LNCaP clone FGC (cell line): ENCODE results near the gene SAMD14.

Experiments used
- DNase-seq: peaks from one replicate; pipeline ENCODE4 v3.0.0-alpha.2; 2011; ENCODE audit warnings: low read depth
- H3K4me3 ChIP-seq: 2 replicates; pipeline ENCODE4 v1.5.1; 2011; ENCODE audit warnings: mild to moderate bottlenecking, low read depth, low read length, control low read depth
- TF ChIP-seq, protein P1 (sequence below): IDR thresholded peaks from 2 replicates; pipeline ENCODE4 v1.5.1; 2012; ENCODE audit warnings: mild to moderate bottlenecking; ENCODE audit not compliant: control insufficient read depth, insufficient read depth; ENCODE audit errors: extremely low read depth

Gene SAMD14

GRCh38 chr17:50129728-50130558 is at the start of gene SAMD14:
Gene SAMD14 (minus strand): TSS chr17:50130160. CDS start chr17:50124959, 5,201 bp downstream.
- no peak for DNase-seq
- 0 out of 2 replicates have a peak within 1 kb of the TSS, but pooled peaks have one; percentile 29 for H3K4me3 ChIP-seq
- TF ChIP-seq, protein P1, sequence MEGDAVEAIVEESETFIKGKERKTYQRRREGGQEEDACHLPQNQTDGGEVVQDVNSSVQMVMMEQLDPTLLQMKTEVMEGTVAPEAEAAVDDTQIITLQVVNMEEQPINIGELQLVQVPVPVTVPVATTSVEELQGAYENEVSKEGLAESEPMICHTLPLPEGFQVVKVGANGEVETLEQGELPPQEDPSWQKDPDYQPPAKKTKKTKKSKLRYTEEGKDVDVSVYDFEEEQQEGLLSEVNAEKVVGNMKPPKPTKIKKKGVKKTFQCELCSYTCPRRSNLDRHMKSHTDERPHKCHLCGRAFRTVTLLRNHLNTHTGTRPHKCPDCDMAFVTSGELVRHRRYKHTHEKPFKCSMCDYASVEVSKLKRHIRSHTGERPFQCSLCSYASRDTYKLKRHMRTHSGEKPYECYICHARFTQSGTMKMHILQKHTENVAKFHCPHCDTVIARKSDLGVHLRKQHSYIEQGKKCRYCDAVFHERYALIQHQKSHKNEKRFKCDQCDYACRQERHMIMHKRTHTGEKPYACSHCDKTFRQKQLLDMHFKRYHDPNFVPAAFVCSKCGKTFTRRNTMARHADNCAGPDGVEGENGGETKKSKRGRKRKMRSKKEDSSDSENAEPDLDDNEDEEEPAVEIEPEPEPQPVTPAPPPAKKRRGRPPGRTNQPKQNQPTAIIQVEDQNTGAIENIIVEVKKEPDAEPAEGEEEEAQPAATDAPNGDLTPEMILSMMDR, result no peak

GRCh38 chr17:50177983-50178834 is 48.2 kb upstream of the SAMD14 start:
- no peak for DNase-seq
- H3K4me3 ChIP-seq, result no peak overlapping the region
- TF ChIP-seq, protein P1, result peak; percentile 24; the same call in 1 of the 2 replicates

GRCh38 chr17:50177476-50177875 is 47.5 kb upstream of the SAMD14 start:
- DNase-seq, result no peak
- no peak overlapping the region for H3K4me3 ChIP-seq
- TF ChIP-seq, protein P1, result no peak

- DNase-seq, result no peak
- TF ChIP-seq, protein P1, result no peak
- no peak overlapping the region for H3K4me3 ChIP-seq
Measured at GRCh38 chr17:50176559-50177357, 46.8 kb upstream of the SAMD14 start.

DNA sequence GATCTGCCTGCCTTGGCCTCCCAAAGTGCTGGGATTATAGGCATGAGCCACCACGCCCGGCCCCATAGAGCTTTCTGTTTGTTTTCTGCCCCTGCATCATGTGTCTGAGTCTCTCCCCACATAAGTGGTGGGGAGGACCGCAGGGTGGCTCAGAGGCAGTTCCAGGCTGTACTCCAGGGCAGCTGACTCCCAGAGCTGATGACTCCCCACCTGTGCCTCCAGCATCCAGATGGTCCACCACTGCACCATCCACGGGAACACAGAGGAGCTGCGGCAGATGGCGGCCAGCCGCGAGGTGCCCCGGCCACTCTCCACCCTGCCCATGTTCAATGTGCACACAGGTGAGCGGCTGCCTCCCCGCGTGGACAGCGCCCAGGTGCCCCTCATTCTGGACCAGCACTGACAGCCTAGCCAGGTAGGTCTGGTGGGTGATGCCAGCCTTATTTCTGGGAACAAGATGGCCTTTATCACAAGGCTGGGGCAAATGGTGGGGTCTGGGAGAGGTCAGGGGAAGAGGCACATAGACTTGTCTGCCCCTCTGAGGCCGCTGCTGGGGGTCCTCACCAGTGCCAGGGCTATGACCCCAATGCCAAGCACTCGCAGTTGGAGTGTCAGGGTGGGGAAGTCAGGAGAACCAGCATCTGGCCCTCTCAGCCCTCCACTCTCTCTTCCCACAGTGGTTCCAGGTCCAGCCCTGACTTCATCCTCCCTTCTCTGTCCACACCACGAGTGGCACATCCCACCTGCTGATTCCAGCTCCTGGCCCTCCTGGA is 45.3 kb upstream of the SAMD14 start:
- no peak for DNase-seq
- H3K4me3 ChIP-seq, result no peak overlapping the region
- TF ChIP-seq, protein P1, result no peak

GRCh38 chr17:50174444-50174843 is 44.5 kb upstream of the SAMD14 start:
- TF ChIP-seq, protein P1, result no peak
- DNase-seq, result no peak

More at GRCh38 chr17:50174444-50174843, 44.5 kb upstream of the SAMD14 start:
- no peak overlapping the region for H3K4me3 ChIP-seq
